Measurements from ENCODE around the gene RBBP4. TPM values are rescaled to one million over a fixed set of nuclear protein-coding genes. Genes with fewer than 3 reads are reported as not detected.

RBBP4 gene
- total and polyA plus RNA-seq, 2 donors (not counting 1 experiment from before 2014, with no cell fraction given), result 69.9 to 204 TPM

DNA sequence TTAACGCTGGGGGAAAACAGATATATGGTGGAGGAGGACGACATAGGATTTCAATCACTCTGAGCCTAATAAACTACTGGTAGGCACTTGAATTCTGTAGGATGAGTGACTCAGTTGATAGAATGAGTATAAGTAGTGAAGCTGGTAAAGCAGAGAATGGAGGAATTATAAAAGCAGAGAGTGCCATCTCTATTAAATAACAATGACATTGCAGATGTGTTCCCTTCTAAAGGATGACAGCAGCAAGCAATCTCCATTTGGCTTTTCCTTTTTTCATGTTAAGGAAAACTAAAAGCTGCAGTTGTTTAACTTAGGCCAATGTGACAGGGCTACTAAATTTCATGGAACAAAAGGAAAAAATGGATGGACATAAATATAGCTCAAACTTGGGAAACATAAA lies 18.2 kb upstream of the RBBP4 start:
- Mint-ChIP-seq H3K27me3 (no peaks in the 10 kb centered on the region), H3K4me1 (no peaks in the 10 kb centered on the region), H3K9me3 (ENCODE audit: insufficient read depth) (no peaks in the 10 kb centered on the region), H3K27ac (no peak overlapping the region), H3K4me3 (no peak overlapping the region)
- Histone ChIP-seq H3K4me2 (replicated peaks; ENCODE audit: low read depth, low read length, poor library complexity, severe bottlenecking) (no peak overlapping the region), H3K79me2 (ENCODE audit: control insufficient read depth, insufficient read depth, low read length) (peaks cover 30% of the 10 kb centered on the region), H2AFZ (ENCODE audit: insufficient read depth, low read depth, low read length, poor library complexity, severe bottlenecking) (no peak overlapping the region), H3K36me3 (replicated peaks in 1 of 2; ENCODE audit: control extremely low read depth in 1 of 2, control insufficient read depth in 1 of 2, extremely low read depth in 1 of 2, insufficient read depth in 2 of 2, low read length in 1 of 2) (peaks cover 5 to 28% of the 10 kb centered on the region in 2 experiments), H3K9me3 (ENCODE audit: control extremely low read depth in 1 of 3, control insufficient read depth in 2 of 3, insufficient read depth in 1 of 3, low read length in 2 of 3) (no peaks in the 10 kb centered on the region), H3K27ac (ENCODE audit: low read length in 2 of 2) (no peak overlapping the region), H3K4me1 (ENCODE audit: control insufficient read depth in 2 of 2, insufficient read depth in 2 of 2, low read length in 2 of 2) (peaks cover 0 to 3% of the 10 kb centered on the region in 2 donors), H3K9ac (ENCODE audit: low read length) (no peak overlapping the region), H3K27me3 (replicated peaks in 1 of 4; ENCODE audit: control extremely low read depth in 1 of 4, control insufficient read depth in 3 of 4, insufficient read depth in 4 of 4, low read length in 3 of 4) (no peaks in the 10 kb centered on the region), H4K20me1 (ENCODE audit: control insufficient read depth, insufficient read depth, low read length, poor library complexity, severe bottlenecking) (peaks cover 24% of the 10 kb centered on the region), H3K4me3 (ENCODE audit: control extremely low read depth in 1 of 5, extremely low read depth in 1 of 5, insufficient read depth in 1 of 5, low read depth in 2 of 5, low read length in 4 of 5) (no peak overlapping the region)
- CTCF ChIA-PET, result no interaction called here
- POLR2A ChIA-PET, result no interaction called here
- no peak for ATAC-seq (ENCODE audit: low read depth)
- TF ChIP-seq EZH2 (IDR thresholded peaks at IDR 0.05; ENCODE audit: borderline replicate concordance, insufficient read depth, low read depth, low read length, poor library complexity, severe bottlenecking), result no peak
- TF ChIP-seq CTCF (IDR thresholded peaks at IDR 0.05), result no peak
- no peak for DNase-seq
- WGBS (ENCODE audit: insufficient coverage), result 100% methylated on average over 2 of the region's 2 CpGs
- intact Hi-C loops (cut with micrococcal nuclease), result no loop called here

DNA sequence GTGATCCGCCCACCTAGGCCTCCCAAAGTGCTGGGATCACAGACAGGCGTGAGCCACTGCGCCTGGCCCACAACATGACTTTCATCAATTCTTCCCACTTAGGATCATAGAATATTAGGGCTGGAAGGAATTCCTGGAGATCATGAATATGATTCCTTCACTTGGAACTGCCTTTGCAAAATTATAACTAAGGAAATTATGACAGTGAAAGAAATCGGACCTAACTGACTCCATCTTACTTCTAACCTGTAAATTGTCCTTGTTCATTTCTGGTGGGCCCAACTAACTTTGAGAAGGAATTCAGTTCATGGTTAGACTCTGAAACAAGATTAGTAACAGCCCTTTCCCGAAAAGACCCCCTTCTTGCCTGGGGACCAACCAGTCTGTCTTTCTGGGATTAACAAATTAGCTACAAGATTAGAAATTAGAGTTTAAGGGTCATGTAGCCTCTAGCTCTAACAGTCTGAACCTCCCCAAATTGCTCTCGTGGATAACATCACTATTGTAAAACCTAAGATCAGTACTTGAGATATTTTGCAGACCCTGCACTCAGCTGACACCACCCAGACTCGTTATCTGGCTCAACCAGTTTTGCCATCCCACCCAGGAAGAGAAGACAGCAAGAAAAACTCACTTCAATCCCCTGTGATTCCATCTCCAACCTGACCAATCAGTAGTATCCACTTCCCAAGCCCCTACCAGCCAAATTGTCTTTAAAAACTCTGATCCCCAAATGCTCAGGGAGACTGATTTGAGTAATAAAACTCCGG lies 15.3 kb upstream of the RBBP4 start:
- POLR2A ChIA-PET, result interaction anchor here (0.7 kb wide), 1 partner anchor 444 kb away, joined by 6 read pairs; no protein-coding TSS in a partner anchor
- Mint-ChIP-seq H3K4me3 (no peak overlapping the region), H3K9me3 (ENCODE audit: insufficient read depth) (no peaks in the 10 kb centered on the region), H3K27ac (no peak overlapping the region), H3K4me1 (no peaks in the 10 kb centered on the region), H3K27me3 (no peaks in the 10 kb centered on the region)
- TF ChIP-seq EZH2 (IDR thresholded peaks at IDR 0.05; ENCODE audit: borderline replicate concordance, insufficient read depth, low read depth, low read length, poor library complexity, severe bottlenecking), result no peak
- TF ChIP-seq CTCF (IDR thresholded peaks at IDR 0.05), result no peak
- WGBS (ENCODE audit: insufficient coverage), result 100% methylated on average over 4 of the region's 8 CpGs
- no peak for ATAC-seq (ENCODE audit: low read depth)
- H3K4me3 ChIP-seq (ENCODE audit: control extremely low read depth in 1 of 5, extremely low read depth in 1 of 5, insufficient read depth in 1 of 5, low read depth in 2 of 5, low read length in 4 of 5), result no peak overlapping the region
- DNase-seq, result no peak
- H3K36me3 ChIP-seq (replicated peaks in 1 of 2; ENCODE audit: control extremely low read depth in 1 of 2, control insufficient read depth in 1 of 2, extremely low read depth in 1 of 2, insufficient read depth in 2 of 2, low read length in 1 of 2), result peaks cover 5 to 22% of the 10 kb centered on the region in 2 experiments
- H3K4me1 ChIP-seq (ENCODE audit: control insufficient read depth in 2 of 2, insufficient read depth in 2 of 2, low read length in 2 of 2), result no peaks in the 10 kb centered on the region
- intact Hi-C loops (cut with micrococcal nuclease), result no loop called here
- CTCF ChIA-PET, result interaction anchor here (0.6 kb wide), 1 partner anchor 1441 kb away, joined by 3 read pairs; no protein-coding TSS in a partner anchor
- no peaks in the 10 kb centered on the region for H3K27me3 ChIP-seq (replicated peaks in 1 of 4; ENCODE audit: control extremely low read depth in 1 of 4, control insufficient read depth in 3 of 4, insufficient read depth in 4 of 4, low read length in 3 of 4)
- H3K79me2 ChIP-seq (ENCODE audit: control insufficient read depth, insufficient read depth, low read length), result peaks cover 51% of the 10 kb centered on the region
- no peak overlapping the region for H3K9ac ChIP-seq (ENCODE audit: low read length)
- no peak overlapping the region for H3K27ac ChIP-seq (ENCODE audit: low read length in 2 of 2)
- no peaks in the 10 kb centered on the region for H3K9me3 ChIP-seq (ENCODE audit: control extremely low read depth in 1 of 3, control insufficient read depth in 2 of 3, insufficient read depth in 1 of 3, low read length in 2 of 3)
- H3K4me2 ChIP-seq (replicated peaks; ENCODE audit: low read depth, low read length, poor library complexity, severe bottlenecking), result no peak overlapping the region
- H2AFZ ChIP-seq (ENCODE audit: insufficient read depth, low read depth, low read length, poor library complexity, severe bottlenecking), result no peak overlapping the region
- H4K20me1 ChIP-seq (ENCODE audit: control insufficient read depth, insufficient read depth, low read length, poor library complexity, severe bottlenecking), result peaks cover 37% of the 10 kb centered on the region

Measured in B cell (primary cell).